Measurements from ENCODE around the gene MAGEF1.

The MAGEF1 gene

GRCh38 chr3:184694716-184695115 is 17.1 kb downstream of the MAGEF1 start:
- Histone ChIP-seq H3K27me3 (ENCODE audit: control insufficient read depth, insufficient read depth, low read length) (no peaks in the 10 kb centered on the region), H3K4me1 (ENCODE audit: control insufficient read depth, insufficient read depth, low read length) (peaks cover 4% of the 10 kb centered on the region), H3K9me3 (ENCODE audit: control insufficient read depth, insufficient read depth, low read length) (no peaks in the 10 kb centered on the region), H3K9ac (ENCODE audit: low read depth, low read length) (no peak overlapping the region), H3K27ac (ENCODE audit: low read depth, low read length) (no peak overlapping the region), H3K36me3 (ENCODE audit: control insufficient read depth, insufficient read depth, low read length) (no peaks in the 10 kb centered on the region), H3K4me3 (ENCODE audit: low read depth, low read length) (no peak overlapping the region)

- Histone ChIP-seq H3K4me3 (ENCODE audit: low read depth, low read length) (no peak overlapping the region), H3K27ac (ENCODE audit: low read depth, low read length) (no peak overlapping the region), H3K27me3 (ENCODE audit: control insufficient read depth, insufficient read depth, low read length) (no peaks in the 10 kb centered on the region)
Measured at GRCh38 chr3:184694133-184694665, 17.7 kb downstream of the MAGEF1 start.

GRCh38 chr3:184693011-184693975 is 18.6 kb downstream of the MAGEF1 start:
- no peak overlapping the region for H3K4me3 ChIP-seq (ENCODE audit: low read depth, low read length)
- H3K27ac ChIP-seq (ENCODE audit: low read depth, low read length): no peak overlapping the region
- H3K9me3 ChIP-seq (ENCODE audit: control insufficient read depth, insufficient read depth, low read length): no peaks in the 10 kb centered on the region
- H3K9ac ChIP-seq (ENCODE audit: low read depth, low read length): no peak overlapping the region
- H3K27me3 ChIP-seq (ENCODE audit: control insufficient read depth, insufficient read depth, low read length): no peaks in the 10 kb centered on the region
- no peaks in the 10 kb centered on the region for H3K36me3 ChIP-seq (ENCODE audit: control insufficient read depth, insufficient read depth, low read length)
- peaks cover 4% of the 10 kb centered on the region for H3K4me1 ChIP-seq (ENCODE audit: control insufficient read depth, insufficient read depth, low read length)

More at GRCh38 chr3:184694133-184694665, 17.7 kb downstream of the MAGEF1 start:
- H3K36me3 ChIP-seq (ENCODE audit: control insufficient read depth, insufficient read depth, low read length): no peaks in the 10 kb centered on the region
- H3K9ac ChIP-seq (ENCODE audit: low read depth, low read length): no peak overlapping the region
- H3K4me1 ChIP-seq (ENCODE audit: control insufficient read depth, insufficient read depth, low read length): peaks cover 4% of the 10 kb centered on the region
- no peaks in the 10 kb centered on the region for H3K9me3 ChIP-seq (ENCODE audit: control insufficient read depth, insufficient read depth, low read length)

- Histone ChIP-seq H3K9me3 (ENCODE audit: control insufficient read depth, insufficient read depth, low read length) (no peaks in the 10 kb centered on the region), H3K27me3 (ENCODE audit: control insufficient read depth, insufficient read depth, low read length) (no peaks in the 10 kb centered on the region), H3K4me1 (ENCODE audit: control insufficient read depth, insufficient read depth, low read length) (peaks cover 4% of the 10 kb centered on the region), H3K27ac (ENCODE audit: low read depth, low read length) (no peak overlapping the region), H3K9ac (ENCODE audit: low read depth, low read length) (no peak overlapping the region), H3K36me3 (ENCODE audit: control insufficient read depth, insufficient read depth, low read length) (no peaks in the 10 kb centered on the region), H3K4me3 (ENCODE audit: low read depth, low read length) (no peak overlapping the region)
Measured at GRCh38 chr3:184691397-184692231, 20.2 kb downstream of the MAGEF1 start.

- Histone ChIP-seq H3K27ac (ENCODE audit: low read depth, low read length) (no peak overlapping the region), H3K4me3 (ENCODE audit: low read depth, low read length) (no peak overlapping the region), H3K27me3 (ENCODE audit: control insufficient read depth, insufficient read depth, low read length) (no peaks in the 10 kb centered on the region), H3K9me3 (ENCODE audit: control insufficient read depth, insufficient read depth, low read length) (no peaks in the 10 kb centered on the region), H3K36me3 (ENCODE audit: control insufficient read depth, insufficient read depth, low read length) (no peaks in the 10 kb centered on the region), H3K9ac (ENCODE audit: low read depth, low read length) (no peak overlapping the region), H3K4me1 (ENCODE audit: control insufficient read depth, insufficient read depth, low read length) (peaks cover 14% of the 10 kb centered on the region)
Measured at GRCh38 chr3:184690192-184690883, 21.5 kb downstream of the MAGEF1 start.

GRCh38 chr3:184688882-184689271 is 23.0 kb downstream of the MAGEF1 start:
- Histone ChIP-seq H3K4me3 (ENCODE audit: low read depth, low read length) (no peak overlapping the region), H3K9me3 (ENCODE audit: control insufficient read depth, insufficient read depth, low read length) (no peaks in the 10 kb centered on the region), H3K27me3 (ENCODE audit: control insufficient read depth, insufficient read depth, low read length) (no peaks in the 10 kb centered on the region), H3K36me3 (ENCODE audit: control insufficient read depth, insufficient read depth, low read length) (no peaks in the 10 kb centered on the region), H3K9ac (ENCODE audit: low read depth, low read length) (no peak overlapping the region), H3K27ac (ENCODE audit: low read depth, low read length) (no peak overlapping the region), H3K4me1 (ENCODE audit: control insufficient read depth, insufficient read depth, low read length) (peaks cover 15% of the 10 kb centered on the region)

GRCh38 chr3:184688251-184688881 is 23.5 kb downstream of the MAGEF1 start:
- H3K4me1 ChIP-seq (ENCODE audit: control insufficient read depth, insufficient read depth, low read length): peaks cover 13% of the 10 kb centered on the region
- H3K9me3 ChIP-seq (ENCODE audit: control insufficient read depth, insufficient read depth, low read length): no peaks in the 10 kb centered on the region
- no peak overlapping the region for H3K4me3 ChIP-seq (ENCODE audit: low read depth, low read length)
- no peaks in the 10 kb centered on the region for H3K27me3 ChIP-seq (ENCODE audit: control insufficient read depth, insufficient read depth, low read length)
- no peak overlapping the region for H3K9ac ChIP-seq (ENCODE audit: low read depth, low read length)
- H3K36me3 ChIP-seq (ENCODE audit: control insufficient read depth, insufficient read depth, low read length): no peaks in the 10 kb centered on the region
- H3K27ac ChIP-seq (ENCODE audit: low read depth, low read length): no peak overlapping the region

GRCh38 chr3:184687363-184688015 is 24.4 kb downstream of the MAGEF1 start:
- no peaks in the 10 kb centered on the region for H3K36me3 ChIP-seq (ENCODE audit: control insufficient read depth, insufficient read depth, low read length)
- H3K9me3 ChIP-seq (ENCODE audit: control insufficient read depth, insufficient read depth, low read length): no peaks in the 10 kb centered on the region
- no peak overlapping the region for H3K9ac ChIP-seq (ENCODE audit: low read depth, low read length)
- H3K27me3 ChIP-seq (ENCODE audit: control insufficient read depth, insufficient read depth, low read length): no peaks in the 10 kb centered on the region
- no peak overlapping the region for H3K4me3 ChIP-seq (ENCODE audit: low read depth, low read length)
- no peak overlapping the region for H3K27ac ChIP-seq (ENCODE audit: low read depth, low read length)
- peaks cover 11% of the 10 kb centered on the region for H3K4me1 ChIP-seq (ENCODE audit: control insufficient read depth, insufficient read depth, low read length)

- Histone ChIP-seq H3K27me3 (ENCODE audit: control insufficient read depth, insufficient read depth, low read length) (no peaks in the 10 kb centered on the region), H3K4me1 (ENCODE audit: control insufficient read depth, insufficient read depth, low read length) (peaks cover 11% of the 10 kb centered on the region), H3K27ac (ENCODE audit: low read depth, low read length) (peak overlapping the region; percentile 75), H3K9ac (ENCODE audit: low read depth, low read length) (no peak overlapping the region), H3K9me3 (ENCODE audit: control insufficient read depth, insufficient read depth, low read length) (no peaks in the 10 kb centered on the region), H3K4me3 (ENCODE audit: low read depth, low read length) (no peak overlapping the region), H3K36me3 (ENCODE audit: control insufficient read depth, insufficient read depth, low read length) (no peaks in the 10 kb centered on the region)
Measured at GRCh38 chr3:184685646-184686045, 26.2 kb downstream of the MAGEF1 start.

- peaks cover 11% of the 10 kb centered on the region for H3K4me1 ChIP-seq (ENCODE audit: control insufficient read depth, insufficient read depth, low read length)
- H3K9ac ChIP-seq (ENCODE audit: low read depth, low read length): no peak overlapping the region
Measured at GRCh38 chr3:184685055-184685454, 26.8 kb downstream of the MAGEF1 start.

More at GRCh38 chr3:184685055-184685454, 26.8 kb downstream of the MAGEF1 start:
- Histone ChIP-seq H3K9me3 (ENCODE audit: control insufficient read depth, insufficient read depth, low read length) (no peaks in the 10 kb centered on the region), H3K27me3 (ENCODE audit: control insufficient read depth, insufficient read depth, low read length) (no peaks in the 10 kb centered on the region), H3K36me3 (ENCODE audit: control insufficient read depth, insufficient read depth, low read length) (no peaks in the 10 kb centered on the region), H3K4me3 (ENCODE audit: low read depth, low read length) (no peak overlapping the region), H3K27ac (ENCODE audit: low read depth, low read length) (peak overlapping the region; percentile 75)

Measured in HUES48 (cell line).